Measurements from ENCODE around the gene ATXN1. TPM values are rescaled to one million over a fixed set of nuclear protein-coding genes. Genes with fewer than 3 reads are reported as not detected.

The ATXN1 gene
- total RNA-seq, 4 donors from 2014 or later: 42.4 to 74.9 (median 52.1) TPM

- Histone ChIP-seq H3K4me3 (no peak overlapping the region), H3K9me3 (no peaks in the 10 kb centered on the region), H3K27ac (replicated peaks in 1 of 4) (no peak overlapping the region), H3K36me3 (no peaks in the 10 kb centered on the region), H3K4me1 (peaks cover 14 to 58% (median 38%) of the 10 kb centered on the region in 4 donors), H3K27me3 (no peaks in the 10 kb centered on the region)
- no peak for TF ChIP-seq CTCF (IDR thresholded peaks at IDR 0.05)
- TF ChIP-seq POLR2A (IDR thresholded peaks at IDR 0.05; ENCODE audit: low read depth): no peak
- no peak for TF ChIP-seq EP300 (IDR thresholded peaks at IDR 0.05)
- TF ChIP-seq POLR2AphosphoS5 (IDR thresholded peaks at IDR 0.05): no peak
- 85% methylated on average over 6 of the region's 9 CpGs for WGBS
- DNase-seq (ENCODE audit: extremely low spot score): no peak
- intact Hi-C loops (cut with DNase I): no loop called here
Measured at GRCh38 chr6:16717275-16717942, 43.9 kb downstream of the ATXN1 start.

- Histone ChIP-seq H3K27me3 (no peaks in the 10 kb centered on the region), H3K9me3 (no peaks in the 10 kb centered on the region), H3K4me1 (peaks cover 19 to 51% (median 40%) of the 10 kb centered on the region in 4 donors), H3K27ac (replicated peaks in 1 of 4) (no peak overlapping the region), H3K4me3 (no peak overlapping the region), H3K36me3 (no peaks in the 10 kb centered on the region)
- DNase-seq (ENCODE audit: extremely low spot score): no peak
- intact Hi-C loops (cut with DNase I): no loop called here
- no peak for TF ChIP-seq CTCF (IDR thresholded peaks at IDR 0.05)
- no peak for TF ChIP-seq POLR2AphosphoS5 (IDR thresholded peaks at IDR 0.05)
- no peak for TF ChIP-seq POLR2A (IDR thresholded peaks at IDR 0.05; ENCODE audit: low read depth)
- TF ChIP-seq EP300 (IDR thresholded peaks at IDR 0.05): no peak
- WGBS: 65% methylated on average over 2 of the region's 2 CpGs
Measured at GRCh38 chr6:16716321-16716858, 44.9 kb downstream of the ATXN1 start.

- intact Hi-C loops (cut with DNase I): no loop called here
- WGBS: 90% methylated on average over 9 of the region's 9 CpGs
- H3K27ac ChIP-seq (replicated peaks in 1 of 4): peak overlapping the region; percentile 6 to 76 (median 64)
Measured at GRCh38 chr6:16713597-16713996, 47.7 kb downstream of the ATXN1 start.

GRCh38 chr6:16712931-16713484 lies 48.3 kb downstream of the ATXN1 start:
- Histone ChIP-seq H3K27ac (replicated peaks in 1 of 4) (peak overlapping the region; percentile 53 to 76 (median 74)), H3K36me3 (no peaks in the 10 kb centered on the region), H3K9me3 (no peaks in the 10 kb centered on the region), H3K4me1 (peaks cover 10 to 27% (median 25%) of the 10 kb centered on the region in 4 donors), H3K27me3 (no peaks in the 10 kb centered on the region), H3K4me3 (peak overlapping the region in 2 of 4 donors; percentile 3 to 12)
- TF ChIP-seq POLR2AphosphoS5 (IDR thresholded peaks at IDR 0.05) (peak in 1 of 2 donors; percentile 77), CTCF (IDR thresholded peaks at IDR 0.05) (peak in 1 of 3 experiments; percentile 14), EP300 (IDR thresholded peaks at IDR 0.05) (no peak), POLR2A (IDR thresholded peaks at IDR 0.05; ENCODE audit: low read depth) (no peak)
- no peak for DNase-seq (ENCODE audit: extremely low spot score)
- 50% methylated on average over 7 of the region's 7 CpGs for WGBS
- intact Hi-C loops (cut with DNase I): no loop called here

More at GRCh38 chr6:16713597-16713996, 47.7 kb downstream of the ATXN1 start:
- Histone ChIP-seq H3K4me3 (no peak overlapping the region), H3K27me3 (no peaks in the 10 kb centered on the region), H3K4me1 (peaks cover 15 to 33% (median 31%) of the 10 kb centered on the region in 4 donors), H3K9me3 (no peaks in the 10 kb centered on the region), H3K36me3 (no peaks in the 10 kb centered on the region)
- no peak for DNase-seq (ENCODE audit: extremely low spot score)
- TF ChIP-seq CTCF (IDR thresholded peaks at IDR 0.05): no peak
- no peak for TF ChIP-seq POLR2A (IDR thresholded peaks at IDR 0.05; ENCODE audit: low read depth)
- no peak for TF ChIP-seq POLR2AphosphoS5 (IDR thresholded peaks at IDR 0.05)
- TF ChIP-seq EP300 (IDR thresholded peaks at IDR 0.05): no peak
